ACHN (cell line): ENCODE results near the gene CEBPE.

Source experiments
- DNase-seq: peaks from one replicate; pipeline ENCODE4 v3.0.0-alpha.2; 2015
- in situ Hi-C: cut with HindIII; loops from 2 replicates; pipeline ENCODE4 v1.10.0; 2017; ENCODE audit warnings: low sequenced_read_pairs, low pct_ligation_motif_present, low pct_unique_long_range_greater_than_20kb

Gene CEBPE

GRCh38 chr14:23093104-23093503 is 26.0 kb downstream of the CEBPE start:
- in situ Hi-C loops: no loop called here
- DNase-seq: no peak

GRCh38 chr14:23091294-23092225 is 27.5 kb downstream of the CEBPE start:
- in situ Hi-C loops: no loop called here
- DNase-seq: no peak

GRCh38 chr14:23090254-23090636 is 28.8 kb downstream of the CEBPE start:
- DNase-seq: no peak
- in situ Hi-C loops: no loop called here

- in situ Hi-C loops: no loop called here
- DNase-seq: no peak
Measured at GRCh38 chr14:23089498-23090253, 29.4 kb downstream of the CEBPE start.

GRCh38 chr14:23086565-23086964 is 32.5 kb downstream of the CEBPE start:
- no peak for DNase-seq
- in situ Hi-C loops: no loop called here

- DNase-seq: no peak
- in situ Hi-C loops: no loop called here
Measured at GRCh38 chr14:23085458-23085857, 33.6 kb downstream of the CEBPE start.

GRCh38 chr14:23080474-23080873 is 38.6 kb downstream of the CEBPE start:
- DNase-seq: no peak
- in situ Hi-C loops: no loop called here

- in situ Hi-C loops: no loop called here
- no peak for DNase-seq
Measured at GRCh38 chr14:23079716-23080115, 39.3 kb downstream of the CEBPE start.

- peak; percentile 87 for DNase-seq
- in situ Hi-C loops: no loop called here
Measured at GRCh38 chr14:23078692-23079116, 40.4 kb downstream of the CEBPE start.

GRCh38 chr14:23077962-23078361 is 41.1 kb downstream of the CEBPE start:
- no peak for DNase-seq
- in situ Hi-C loops: no loop called here

- in situ Hi-C loops: no loop called here
- peak; percentile 45 for DNase-seq
Measured at GRCh38 chr14:23076785-23077408, 42.2 kb downstream of the CEBPE start.

- DNase-seq: no peak
- in situ Hi-C loops: no loop called here
Measured at GRCh38 chr14:23074906-23075305, 44.1 kb downstream of the CEBPE start.

- in situ Hi-C loops: no loop called here
- peak; percentile 10 for DNase-seq
Measured at GRCh38 chr14:23071921-23072539, 47.0 kb downstream of the CEBPE start.

- DNase-seq: peak; percentile 85
- in situ Hi-C loops: no loop called here
Measured at GRCh38 chr14:23071244-23071920, 47.7 kb downstream of the CEBPE start.

GRCh38 chr14:23070262-23071129 is 48.6 kb downstream of the CEBPE start:
- no peak for DNase-seq
- in situ Hi-C loops: no loop called here

- in situ Hi-C loops: no loop called here
- DNase-seq: no peak
Measured at GRCh38 chr14:23069413-23069806, 49.6 kb downstream of the CEBPE start.

- peak; percentile 90 for DNase-seq
- in situ Hi-C loops: no loop called here
Measured at GRCh38 chr14:23068789-23069412, 50.2 kb downstream of the CEBPE start.
